NCI-H510A (cell line): ENCODE data around the gene STAM.

Experiments used
- DNase-seq: peaks from one replicate; lab custom pipeline; 2025; lab: John Stamatoyannopoulos, UW

Gene STAM

DNA sequence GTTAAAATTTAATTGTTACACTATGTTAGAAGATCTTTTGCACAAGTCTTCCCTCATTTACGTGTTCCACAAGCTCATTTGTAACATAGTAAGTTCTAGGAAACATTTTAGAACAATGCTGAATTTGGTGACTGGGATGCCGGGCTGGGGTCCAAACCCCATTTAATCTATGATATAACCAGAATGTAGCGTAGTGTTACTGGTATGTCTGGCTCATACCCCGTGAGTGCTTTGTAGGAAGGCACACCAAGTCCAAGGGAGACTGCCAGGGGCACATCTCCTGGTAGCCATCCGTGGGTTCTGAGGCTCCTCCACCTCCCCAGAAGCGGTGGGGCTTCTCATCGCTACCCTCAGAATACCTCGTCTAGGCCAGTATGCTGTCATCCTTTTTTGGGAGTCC is 86.7 kb downstream of the STAM start:
- no peak for DNase-seq

DNA sequence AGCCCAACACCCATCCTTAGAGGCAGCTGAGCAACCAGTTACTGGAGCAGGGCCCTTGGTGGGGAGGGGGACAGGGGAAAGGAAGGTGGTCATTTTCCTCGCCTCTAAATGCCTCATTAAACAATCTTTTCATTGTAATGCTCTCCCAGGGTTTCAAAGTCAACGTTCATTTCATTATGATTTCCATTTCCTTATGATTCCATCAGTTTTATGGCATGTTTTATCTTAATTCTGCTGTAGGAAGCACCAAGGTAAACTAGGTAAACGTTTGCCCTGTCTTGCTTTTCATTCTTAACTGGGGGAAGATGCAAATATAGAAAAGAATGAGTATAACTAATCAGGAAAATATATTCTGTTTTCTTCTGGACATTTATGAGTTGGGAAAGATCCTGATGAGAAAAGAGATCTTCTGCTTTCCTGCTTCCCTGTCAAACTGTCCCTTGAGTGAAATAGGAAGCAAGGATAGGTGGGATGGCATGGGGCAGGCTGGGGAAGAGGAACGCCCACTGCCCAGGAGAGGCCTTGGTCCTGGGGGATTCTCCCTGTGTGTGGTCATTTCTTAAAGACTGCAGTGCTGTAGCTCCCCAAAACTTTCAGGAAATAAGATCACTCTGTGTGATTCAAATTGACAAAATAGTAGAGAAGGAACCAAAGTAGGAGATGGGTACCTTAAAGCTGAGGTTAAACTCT is 87.5 kb downstream of the STAM start:
- no peak for DNase-seq

DNA sequence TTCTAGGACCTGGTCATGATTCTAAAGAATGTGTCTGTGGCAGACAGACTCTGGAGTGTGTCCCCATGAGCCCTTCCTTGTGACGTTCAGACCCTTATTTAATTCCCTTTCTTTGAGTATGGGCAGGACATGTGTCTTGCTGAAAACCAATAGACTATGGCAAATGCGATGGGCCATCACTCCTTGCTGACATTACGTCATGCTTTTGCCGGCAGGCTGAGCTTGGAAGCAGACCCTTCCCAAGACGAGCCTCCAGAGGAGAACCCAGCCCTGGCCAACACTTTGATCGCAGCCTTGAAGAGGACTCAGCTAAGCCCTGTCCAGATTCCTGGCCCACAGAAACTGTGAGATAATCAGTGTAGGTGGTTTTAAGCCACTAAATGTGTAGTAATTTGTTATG is 89.7 kb downstream of the STAM start:
- no peak for DNase-seq

DNA sequence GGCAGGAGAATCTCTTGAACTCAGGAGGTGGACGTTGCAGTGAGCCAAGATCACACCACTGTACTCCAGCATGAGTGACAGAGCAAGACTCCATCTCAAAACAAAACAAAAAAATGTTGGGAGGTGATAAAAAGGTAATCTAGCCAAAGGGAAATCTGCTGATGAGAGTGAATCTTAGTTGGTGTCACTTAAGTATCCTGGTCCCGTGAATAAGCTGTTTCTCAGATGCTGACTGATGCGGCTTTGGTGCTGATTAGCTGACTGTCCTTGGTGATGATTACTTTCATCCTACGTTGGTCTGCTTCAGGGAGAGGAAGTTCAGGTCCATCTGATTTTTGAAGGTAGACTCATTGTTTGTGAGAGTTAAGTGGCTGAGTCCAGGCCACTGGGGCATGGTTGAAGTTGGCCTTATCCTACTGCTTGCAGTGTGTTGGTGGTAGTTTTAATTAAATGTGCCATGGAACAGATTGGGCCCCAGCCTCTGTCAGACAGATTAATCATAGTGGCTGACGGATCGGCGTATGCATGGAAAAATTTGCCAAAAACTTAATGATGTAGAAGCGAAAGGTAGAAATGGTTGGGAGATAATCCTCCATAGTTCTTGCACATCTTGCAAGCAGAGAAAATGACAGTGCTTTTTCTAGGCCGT is 90.6 kb downstream of the STAM start:
- DNase-seq: no peak

DNA sequence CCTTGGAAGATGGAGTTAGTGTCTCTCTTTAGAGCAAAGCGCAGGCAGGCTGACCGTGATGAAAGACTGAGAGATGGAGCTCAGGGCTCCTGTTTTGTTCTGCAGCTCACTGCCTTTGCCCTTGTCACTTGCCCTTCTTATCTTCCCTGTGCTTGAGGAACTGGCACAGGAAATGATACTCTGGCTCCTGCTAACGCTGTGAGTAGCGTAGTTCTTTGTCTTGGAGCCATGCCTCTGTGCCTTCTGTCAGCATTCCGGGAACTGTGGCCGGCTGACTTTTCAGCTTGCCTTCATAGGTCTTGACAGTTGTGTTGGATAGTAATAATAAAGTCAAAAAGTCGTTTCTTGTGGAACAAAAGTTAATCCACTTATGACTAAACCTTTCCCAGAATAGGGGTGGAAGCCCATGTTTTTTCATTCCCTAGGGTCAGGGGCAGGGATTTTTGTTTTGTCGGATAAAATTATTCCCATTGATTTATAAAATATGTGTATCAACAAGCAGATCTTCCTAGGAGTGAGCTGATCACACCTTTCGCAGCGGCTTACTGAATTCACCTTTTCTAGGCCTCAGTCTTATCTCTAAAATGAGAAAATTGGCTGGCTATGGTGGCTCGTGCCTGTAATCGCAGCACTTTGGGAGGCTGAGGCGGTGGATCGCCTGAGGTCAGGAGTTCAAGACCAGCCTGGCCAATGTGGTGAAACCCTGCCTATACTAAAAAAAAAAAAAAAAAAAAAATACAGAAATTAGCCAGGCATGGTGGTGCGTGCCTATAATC is 91.4 kb downstream of the STAM start:
- no peak for DNase-seq

DNA sequence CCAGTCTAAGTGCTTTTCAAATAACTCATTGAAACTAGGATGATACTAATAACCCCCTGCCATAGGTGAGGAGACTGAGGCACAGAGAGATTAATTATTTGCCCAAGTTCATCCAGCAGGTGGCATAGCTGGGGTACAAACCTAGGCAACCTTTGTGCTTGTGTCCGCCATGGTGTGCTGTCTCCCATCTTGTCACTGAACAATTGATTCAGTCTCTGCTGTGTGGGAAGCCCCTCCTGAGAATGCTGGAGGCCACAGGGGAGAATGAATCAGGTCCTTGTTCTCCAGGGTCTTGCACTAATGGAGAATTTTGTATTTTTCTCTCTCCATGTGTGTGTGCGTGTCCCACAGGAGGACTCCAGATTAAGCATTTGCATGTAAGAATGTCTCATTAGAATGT is 92.3 kb downstream of the STAM start:
- DNase-seq: no peak

DNA sequence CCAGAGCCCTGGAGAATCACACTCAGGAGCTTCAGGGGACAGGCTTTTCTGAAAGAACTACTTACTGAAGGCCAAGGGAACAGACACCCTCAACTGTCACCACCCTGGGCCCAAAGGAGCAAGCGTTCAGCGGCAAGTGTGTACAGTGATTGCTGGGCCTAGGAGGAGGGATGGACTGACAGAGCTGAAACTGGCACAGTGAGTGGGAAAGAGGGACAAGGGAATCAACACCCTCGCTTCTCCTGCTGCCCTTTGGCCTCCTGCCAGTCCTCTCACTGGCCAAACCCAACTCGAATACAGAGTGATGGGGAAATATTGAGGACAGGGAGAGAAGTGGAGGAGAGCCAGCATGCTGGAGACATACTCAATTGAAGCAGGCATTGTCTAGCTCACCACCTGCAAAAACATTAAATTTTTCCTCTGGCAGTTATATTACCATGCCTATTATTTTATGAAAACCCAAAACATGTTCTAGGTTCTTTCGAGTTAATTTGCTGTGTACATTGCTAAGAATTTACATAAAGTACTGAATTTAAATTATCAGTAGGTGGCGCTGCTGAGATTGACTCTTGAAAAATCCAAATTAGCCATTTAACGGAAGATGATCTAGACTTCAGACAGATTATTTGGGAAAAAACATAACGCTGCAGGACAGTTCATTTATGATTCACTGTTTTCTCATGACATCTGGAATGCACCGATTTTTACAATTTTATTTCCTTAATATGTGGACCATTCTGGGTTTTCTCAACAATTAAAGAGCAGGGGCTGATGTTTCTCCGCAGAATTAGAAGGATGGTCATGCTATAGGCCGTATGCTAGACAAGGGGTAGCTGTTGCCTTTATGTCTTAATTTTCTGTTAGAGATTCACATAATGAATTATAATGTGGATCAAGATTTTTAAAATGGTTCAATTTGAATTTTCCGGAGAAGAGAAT is 93.3 kb downstream of the STAM start:
- DNase-seq: no peak

DNA sequence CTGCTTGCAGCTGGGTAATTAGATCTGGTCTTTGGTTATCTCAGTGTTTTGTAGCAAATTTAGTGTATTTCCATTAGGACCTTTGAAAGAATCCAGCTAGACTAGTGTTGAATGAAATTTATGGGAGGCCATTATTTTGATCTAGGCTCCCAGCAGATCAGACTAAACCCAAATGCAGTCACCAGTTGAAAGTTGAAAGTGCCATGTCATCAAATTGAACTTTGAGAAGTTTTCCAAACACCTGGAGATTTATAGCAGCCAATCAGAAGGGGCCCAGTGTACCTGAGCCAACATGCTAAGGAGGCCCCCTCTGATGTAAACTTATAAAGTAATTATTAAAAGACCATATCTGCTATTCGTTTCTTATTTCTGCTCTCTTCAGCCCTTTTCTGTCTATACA is 96.7 kb downstream of the STAM start:
- DNase-seq: no peak

- DNase-seq: no peak
Observed at GRCh38 chr10:17742918-17743317, 99.0 kb downstream of the STAM start.

DNA sequence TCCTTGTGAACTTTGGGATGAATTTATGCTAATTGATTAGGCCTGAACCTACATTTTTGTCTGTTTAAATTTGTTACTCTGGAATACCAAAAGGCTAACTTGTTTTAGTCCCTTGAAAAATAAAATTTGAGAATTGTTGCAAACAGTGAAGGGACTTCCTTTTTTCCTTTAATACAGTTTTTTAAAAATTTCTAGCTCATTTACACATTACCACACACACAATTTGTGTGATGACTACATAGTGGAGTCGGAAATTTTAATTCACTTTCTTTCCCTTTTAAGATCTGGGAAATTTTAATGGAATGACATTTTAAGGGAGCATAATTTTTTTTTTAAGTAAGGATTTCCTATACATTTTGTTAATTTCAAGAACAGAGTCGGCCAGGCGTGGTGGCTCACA is 99.5 kb downstream of the STAM start:
- DNase-seq: no peak

GRCh38 chr10:17744341-17744861 is 100.5 kb downstream of the STAM start:
- DNase-seq: no peak

DNA sequence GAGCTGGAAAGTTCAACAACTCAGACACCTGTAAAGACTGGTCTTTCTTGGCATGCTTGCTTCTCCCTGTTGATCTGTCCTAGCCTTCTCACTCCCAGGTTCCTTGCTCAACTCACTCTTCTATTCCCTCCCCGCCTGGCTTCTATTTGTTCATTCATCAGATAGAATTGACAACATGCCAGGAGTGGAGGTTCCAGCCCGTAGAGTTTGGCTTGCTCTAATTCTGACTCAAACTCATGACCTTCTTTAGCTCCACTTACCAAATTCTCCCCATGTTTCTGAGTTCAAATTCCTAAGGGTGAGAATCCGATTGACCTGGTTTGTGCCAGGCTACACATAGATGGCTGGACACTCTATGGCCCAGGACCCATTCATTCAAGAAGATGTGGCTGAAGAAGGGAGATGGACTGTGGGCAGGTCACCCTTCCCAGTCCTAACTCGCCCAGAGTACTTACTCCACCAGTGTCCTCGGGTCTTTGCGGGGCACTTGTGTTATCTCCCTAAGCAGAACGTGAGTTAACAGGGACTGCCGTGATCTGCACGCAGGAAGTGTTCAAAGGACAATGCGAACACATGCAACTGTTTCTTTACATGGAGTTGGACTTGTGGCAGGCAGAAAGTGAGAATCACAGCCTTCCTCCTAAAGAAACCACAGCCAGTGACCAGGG is 104.1 kb downstream of the STAM start:
- DNase-seq: no peak

DNA sequence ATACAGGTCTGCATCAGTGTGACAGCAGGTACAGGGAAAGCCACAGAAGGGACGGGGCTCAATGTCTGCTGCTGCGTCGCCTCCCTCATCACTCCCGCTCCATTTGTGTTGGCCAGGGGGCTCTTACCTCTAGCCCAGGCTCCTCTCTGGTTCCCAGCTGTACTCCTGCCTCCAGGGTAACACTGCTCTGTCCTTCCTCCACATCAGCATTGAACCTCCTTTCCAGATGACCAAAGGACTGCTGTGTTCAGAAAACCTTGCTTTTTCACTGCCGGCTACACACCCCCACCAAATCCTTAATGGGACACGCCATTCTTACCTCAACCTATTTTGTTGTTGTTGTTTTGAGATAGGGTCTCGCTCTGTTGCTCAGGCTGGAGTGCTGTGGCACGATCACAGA is 105.9 kb downstream of the STAM start:
- no peak for DNase-seq

DNA sequence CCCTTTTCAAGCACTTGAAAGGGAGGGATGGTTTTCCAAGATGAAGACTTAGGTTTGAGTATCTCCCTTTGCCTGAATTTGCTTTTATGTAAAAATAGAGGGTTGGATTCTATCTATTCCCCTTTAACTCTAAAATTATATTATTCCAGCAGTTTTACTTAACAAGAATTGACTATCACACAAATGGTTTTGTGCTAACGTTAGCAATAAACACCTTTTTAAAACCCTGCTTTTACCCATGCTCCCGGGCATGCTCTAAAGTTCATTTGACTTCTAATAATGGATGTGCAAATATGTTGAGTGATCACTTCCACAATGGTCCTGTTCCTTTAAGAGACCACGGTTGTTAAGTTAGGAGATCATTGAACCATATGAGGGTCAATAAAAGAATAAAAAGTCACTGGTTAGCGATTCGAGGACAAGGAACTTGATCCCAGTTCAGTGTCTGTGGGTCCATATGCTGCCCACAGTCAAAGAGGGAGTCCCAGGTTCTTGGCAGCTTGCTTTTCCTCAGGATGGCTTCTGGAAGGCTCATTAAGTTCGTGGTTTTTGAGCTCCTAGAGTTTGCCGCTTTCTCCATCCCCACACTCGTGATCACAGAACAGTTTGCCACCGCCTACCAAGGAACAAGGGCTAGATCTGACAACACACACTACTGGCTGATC is 108.0 kb downstream of the STAM start, which contains the start of gene TMEM236:
TMEM236 (plus strand) TSS at position 421 of the 665 bp plus-strand sequence; CDS start at position 516, 95 bp downstream.
- no peak for DNase-seq

GRCh38 chr10:17756557-17757217 is 112.7 kb downstream of the STAM start:
- DNase-seq: no peak

- DNase-seq: no peak
Observed at GRCh38 chr10:17758200-17758599, 114.2 kb downstream of the STAM start.

DNA sequence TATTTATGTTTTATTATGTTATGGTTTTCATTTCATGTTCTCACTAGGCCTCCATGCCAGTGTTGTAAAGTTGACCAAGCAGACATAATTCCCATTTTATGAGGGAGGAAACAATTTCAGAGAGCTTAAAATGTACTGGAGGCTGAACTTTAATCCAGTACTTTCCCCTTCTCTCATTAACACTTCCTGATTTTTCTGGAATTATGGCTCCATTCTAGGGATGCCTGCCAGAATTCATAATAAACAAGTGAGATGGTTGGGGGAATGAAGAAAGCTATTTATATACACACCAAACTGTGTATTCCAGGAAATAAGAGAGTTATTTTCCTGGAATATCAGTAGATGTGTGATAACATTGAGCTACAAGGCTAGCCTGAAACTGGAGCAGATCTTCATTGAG is 114.9 kb downstream of the STAM start:
- no peak for DNase-seq

DNA sequence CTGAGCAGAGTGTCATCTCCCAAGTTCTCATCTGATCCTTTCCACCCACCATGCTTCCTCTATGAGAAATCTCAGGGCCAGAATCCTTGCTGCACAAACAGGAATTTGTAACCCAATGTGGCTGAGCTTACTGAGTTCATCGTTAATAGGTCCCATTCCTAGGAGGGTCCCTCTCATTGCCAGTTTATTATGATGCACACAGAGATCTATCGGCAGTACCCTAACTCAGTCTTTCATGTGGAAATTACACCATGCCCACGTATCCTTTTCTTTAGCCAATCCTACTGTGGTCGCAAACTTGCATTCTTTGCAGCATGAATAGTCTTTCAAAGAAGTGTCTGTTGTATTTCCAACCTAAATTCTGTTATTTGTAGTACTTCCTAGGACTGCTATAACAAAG is 120.2 kb downstream of the STAM start:
- DNase-seq: no peak

GRCh38 chr10:17765602-17766001 is 121.7 kb downstream of the STAM start:
- no peak for DNase-seq
